GM23338 (cell line): ENCODE measurements around the gene SMIM43. TPM values are rescaled to one million over a fixed set of nuclear protein-coding genes. Genes with fewer than 3 reads are reported as not detected.

Experiments
- ATAC-seq: fragments of 200-7000 bp; cut with Tn5 transposase; 3 replicates; pipeline ENCODE4 v1.9.1; 2020
- DNase-seq: peaks from one replicate; pipeline ENCODE4 v3.0.0-alpha.2; 2015; ENCODE audit warnings: low spot score
- H2AFZ ChIP-seq: fragments of 200-600 bp; sonication (generic); 2 replicates; pipeline ENCODE4 v1.8.0; 2016; ENCODE audit warnings: antibody characterized with exemption, mild to moderate bottlenecking, moderate library complexity
- H3F3A ChIP-seq: fragments of 200-600 bp; sonication (generic); replicated peaks from 2 replicates; pipeline ENCODE4 v1.8.0; 2017; ENCODE audit warnings: antibody characterized with exemption, mixed run types, low read depth
- H3K27ac ChIP-seq: fragments of 200-600 bp; sonication (generic); 2 replicates; pipeline ENCODE4 v1.6.1; 2016; ENCODE audit warnings: low read depth
- H3K27me3 ChIP-seq: fragments of 200-600 bp; sonication (generic); 2 replicates; pipeline ENCODE4 v1.8.0; 2016; ENCODE audit warnings: mild to moderate bottlenecking, mixed run types, moderate library complexity; ENCODE audit not compliant: insufficient read depth
- H3K36me3 ChIP-seq: fragments of 200-600 bp; sonication (generic); 2 replicates; pipeline ENCODE4 v1.8.0; 2016; ENCODE audit warnings: mild to moderate bottlenecking; ENCODE audit not compliant: insufficient read depth
- H3K4me1 ChIP-seq: fragments of 200-600 bp; sonication (generic); 2 replicates; pipeline ENCODE4 v1.8.0; 2016; ENCODE audit warnings: mild to moderate bottlenecking, moderate library complexity; ENCODE audit not compliant: insufficient read depth
- H3K4me2 ChIP-seq: fragments of 200-600 bp; sonication (generic); 2 replicates; pipeline ENCODE4 v1.7.1; 2017; ENCODE audit warnings: mixed run types
- H3K4me3 ChIP-seq: fragments of 200-600 bp; sonication (generic); 2 replicates; pipeline ENCODE4 v1.6.1; 2016; ENCODE audit warnings: mixed run types
- H3K79me2 ChIP-seq: fragments of 200-600 bp; sonication (generic); replicated peaks from 2 replicates; pipeline ENCODE4 v1.8.0; 2017; ENCODE audit warnings: mild to moderate bottlenecking; ENCODE audit not compliant: insufficient read depth
- H3K9me2 ChIP-seq: fragments of 200-600 bp; sonication (generic); 2 replicates; pipeline ENCODE4 v1.8.0; 2017; ENCODE audit not compliant: insufficient read depth
- H4K20me1 ChIP-seq: fragments of 200-600 bp; sonication (generic); replicated peaks from 2 replicates; pipeline ENCODE4 v1.8.0; 2017; ENCODE audit warnings: mild to moderate bottlenecking; ENCODE audit not compliant: insufficient read depth
- H3K27ac Mint-ChIP-seq: 2 replicates; pipeline ENCODE4 v1.8.0; 2020; ENCODE audit warnings: inconsistent platforms, mild to moderate bottlenecking, moderate library complexity, mixed read lengths
- H3K27me3 Mint-ChIP-seq: 3 replicates; pipeline ENCODE4 v1.8.0; 2022; ENCODE audit warnings: low read depth, mild to moderate bottlenecking, moderate library complexity, mixed read lengths, inconsistent platforms; ENCODE audit not compliant: insufficient read depth, poor library complexity
- H3K36me3 Mint-ChIP-seq: 3 replicates; pipeline ENCODE4 v1.8.0; 2021; ENCODE audit warnings: low read depth, mild to moderate bottlenecking, inconsistent platforms, moderate library complexity, mixed read lengths
- H3K4me1 Mint-ChIP-seq: 3 replicates; pipeline ENCODE4 v1.8.0; 2020; ENCODE audit warnings: mild to moderate bottlenecking, inconsistent platforms, mixed read lengths
- H3K4me3 Mint-ChIP-seq: 3 replicates; pipeline ENCODE4 v1.8.0; 2021; ENCODE audit warnings: moderate library complexity, mild to moderate bottlenecking, inconsistent platforms, mixed read lengths
- H3K9me3 Mint-ChIP-seq: 3 replicates; pipeline ENCODE4 v1.8.0; 2020; ENCODE audit warnings: moderate library complexity, mild to moderate bottlenecking, inconsistent platforms, mixed read lengths
- CREB1 ChIP-seq: fragments of 250-450 bp; sonication (Bioruptor Pico); IDR thresholded peaks from 2 replicates; pipeline ENCODE4 v1.5.0; 2020; ENCODE audit warnings: low read depth, mild to moderate bottlenecking, moderate library complexity
- CTCF ChIP-seq, 2 experiments: fragments of 200-600 bp in 1 of 2; sonication (generic) in 1 of 2; conservative IDR thresholded peaks; 2 replicates each; pipeline versions ENCODE4 v1.5.1 to v1.6.1; 2016 to 2017; ENCODE audit warnings: antibody characterized with exemption in 2 of 2, low read depth in 2 of 2, mild to moderate bottlenecking in 2 of 2, moderate library complexity in 1 of 2
- ETS1 ChIP-seq: IDR thresholded peaks from 2 replicates; pipeline ENCODE4 v1.6.1; 2016; ENCODE audit warnings: antibody characterized with exemption
- JUNB ChIP-seq: IDR thresholded peaks from one replicate; pipeline ENCODE4 v1.6.1; 2016; ENCODE audit warnings: antibody characterized with exemption; ENCODE audit not compliant: unreplicated experiment
- NANOG ChIP-seq: IDR thresholded peaks from 2 replicates; pipeline ENCODE4 v1.6.1; 2016; ENCODE audit warnings: antibody characterized with exemption, borderline replicate concordance
- POLR2AphosphoS5 ChIP-seq: IDR thresholded peaks from 2 replicates; pipeline ENCODE4 v1.6.1; 2016; ENCODE audit warnings: antibody characterized with exemption, low read depth
- REST ChIP-seq: IDR thresholded peaks from one replicate; pipeline ENCODE4 v1.6.1; 2018; ENCODE audit warnings: antibody characterized with exemption; ENCODE audit not compliant: unreplicated experiment
- STAT1 ChIP-seq: IDR thresholded peaks from one replicate; pipeline ENCODE4 v1.6.1; 2016; ENCODE audit warnings: antibody characterized with exemption; ENCODE audit not compliant: unreplicated experiment
- ZNF114 ChIP-seq: fragments of 250-450 bp; sonication (Bioruptor Pico); IDR thresholded peaks from 2 replicates; pipeline ENCODE4 v1.5.0; 2020; ENCODE audit warnings: mild to moderate bottlenecking, moderate library complexity
- ZNF462 ChIP-seq: fragments of 250-450 bp; sonication (Bioruptor Pico); IDR thresholded peaks from 2 replicates; pipeline ENCODE4 v1.5.0; 2020; ENCODE audit warnings: mild to moderate bottlenecking, moderate library complexity
- polyA plus RNA-seq: library from polyadenylated mRNA; unstranded; fragments of >200 nt; fragmentation: Nextera tagmentation; extraction: Ambion mirVana; gene quantifications from 2 replicates; pipeline ENCODE4 v1.2.1, GENCODE V29; 2016
- total RNA-seq: library from RNA; depleted of rRNA; stranded (reverse); fragments of >200 nt; shearing (Covaris generic); gene quantifications from 2 replicates; pipeline ENCODE4 v1.2.3, GENCODE V29; 2014

SMIM43 gene
- total and polyA plus RNA-seq, 2 experiments from 2014 or later = 0.26 to 0.56 TPM

- no peak for TF ChIP-seq CTCF (conservative IDR thresholded peaks at IDR 0.05; ENCODE audit: low read depth in 2 of 2)
- TF ChIP-seq POLR2AphosphoS5 = no peak
- TF ChIP-seq REST = no peak
- TF ChIP-seq NANOG = no peak
- TF ChIP-seq JUNB = no peak
- no peak for TF ChIP-seq ZNF114 (CRISPR knock-in tag)
- TF ChIP-seq ETS1 = no peak
These were observed 26.5 kb upstream of the SMIM43 start (continued) for GRCh38 chr4:121791481-121791880.

GRCh38 chr4:121790976-121791375, 26.0 kb upstream of the SMIM43 start:
- Mint-ChIP-seq H3K27me3 (peaks cover 2% of the 10 kb centered on the region), H3K9me3 (no peaks in the 10 kb centered on the region), H3K4me1 (peaks cover 27% of the 10 kb centered on the region), H3K4me3 (no peak overlapping the region), H3K27ac (no peak overlapping the region), H3K36me3 (no peaks in the 10 kb centered on the region)
- no peaks in the 10 kb centered on the region for H3K9me2 ChIP-seq
- H3K27me3 ChIP-seq = no peaks in the 10 kb centered on the region
- peaks cover 12% of the 10 kb centered on the region for H3K4me1 ChIP-seq
- H3K4me3 ChIP-seq = no peak overlapping the region
- H3K79me2 ChIP-seq = no peaks in the 10 kb centered on the region
- H4K20me1 ChIP-seq = no peaks in the 10 kb centered on the region
- H3F3A ChIP-seq = no peaks in the 10 kb centered on the region
- H3K36me3 ChIP-seq = no peaks in the 10 kb centered on the region
- ATAC-seq (no peak), DNase-seq (no peak)
- H3K27ac ChIP-seq = no peak overlapping the region
- H2AFZ ChIP-seq = no peak overlapping the region
- H3K4me2 ChIP-seq = no peak overlapping the region
- TF ChIP-seq CTCF (conservative IDR thresholded peaks at IDR 0.05; ENCODE audit: low read depth in 2 of 2) = no peak
- no peak for TF ChIP-seq JUNB
- TF ChIP-seq ZNF462 (CRISPR knock-in tag) = no peak
- no peak for TF ChIP-seq CREB1 (CRISPR knock-in tag)
- TF ChIP-seq STAT1 = no peak
- no peak for TF ChIP-seq NANOG
- TF ChIP-seq ZNF114 (CRISPR knock-in tag) = no peak
- TF ChIP-seq POLR2AphosphoS5 = no peak
